Inflammatory macrophage treated with lipopolysaccharide for 1 hour (primary cell): ENCODE measurements around the gene GGA3.
A peak's percentile ranks its signal among the peaks of the same experiment; 100 is the strongest.
"Not testable (repeated sequence)": the region's sequence is repeated elsewhere in the genome, so short reads cannot be mapped to it uniquely, and the experiment has no call there.

ENCODE experiments used
- DNase-seq, 2 donors: peaks; one replicate each; pipeline ENCODE4 v3.0.0-alpha.2; 2020 to 2022

GGA3 gene

DNA sequence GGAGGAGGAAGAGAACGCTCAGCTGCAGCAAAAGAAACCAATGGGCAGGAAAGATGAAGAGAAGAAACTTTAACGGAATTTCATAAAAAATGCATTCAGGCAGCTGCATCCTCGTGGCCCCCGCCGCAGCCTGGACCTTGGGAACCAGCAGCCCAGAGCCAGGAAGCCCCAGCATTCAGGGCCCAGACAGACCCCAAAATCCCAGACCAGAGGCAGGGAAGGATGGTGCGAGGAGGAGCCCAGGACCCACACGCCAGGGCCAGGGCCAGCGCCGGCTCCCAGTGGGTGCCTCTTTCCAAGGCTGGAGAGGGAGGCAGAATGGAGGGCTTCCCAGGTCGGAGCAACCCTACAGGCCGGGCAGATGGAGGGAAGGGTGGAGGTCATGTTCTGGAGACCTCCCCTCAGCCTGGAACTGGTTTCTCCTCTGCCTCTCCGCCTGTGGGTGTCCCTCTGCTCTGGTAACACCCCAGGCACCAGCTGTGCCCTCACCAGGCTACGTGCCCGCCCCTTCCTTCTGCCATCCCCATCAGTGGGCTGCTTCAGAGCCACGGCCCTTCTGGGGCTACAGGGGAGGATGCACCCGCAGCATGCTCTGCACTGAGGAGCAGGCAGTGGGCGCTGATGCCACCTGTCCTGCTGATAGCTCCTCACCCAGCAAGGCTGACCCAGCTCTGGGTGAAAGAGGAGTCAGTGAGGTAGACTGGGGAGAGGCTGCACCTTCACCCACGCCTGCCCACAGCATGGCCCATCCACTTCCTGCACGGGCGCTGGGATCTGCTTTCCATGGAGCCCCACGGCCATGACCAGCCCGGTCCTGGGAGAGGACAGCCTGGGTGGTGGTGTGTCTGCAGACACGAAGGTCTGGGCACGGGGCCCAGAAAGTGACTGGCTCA lies 10.8 kb upstream of the GGA3 start:
- DNase-seq = no peak

DNA sequence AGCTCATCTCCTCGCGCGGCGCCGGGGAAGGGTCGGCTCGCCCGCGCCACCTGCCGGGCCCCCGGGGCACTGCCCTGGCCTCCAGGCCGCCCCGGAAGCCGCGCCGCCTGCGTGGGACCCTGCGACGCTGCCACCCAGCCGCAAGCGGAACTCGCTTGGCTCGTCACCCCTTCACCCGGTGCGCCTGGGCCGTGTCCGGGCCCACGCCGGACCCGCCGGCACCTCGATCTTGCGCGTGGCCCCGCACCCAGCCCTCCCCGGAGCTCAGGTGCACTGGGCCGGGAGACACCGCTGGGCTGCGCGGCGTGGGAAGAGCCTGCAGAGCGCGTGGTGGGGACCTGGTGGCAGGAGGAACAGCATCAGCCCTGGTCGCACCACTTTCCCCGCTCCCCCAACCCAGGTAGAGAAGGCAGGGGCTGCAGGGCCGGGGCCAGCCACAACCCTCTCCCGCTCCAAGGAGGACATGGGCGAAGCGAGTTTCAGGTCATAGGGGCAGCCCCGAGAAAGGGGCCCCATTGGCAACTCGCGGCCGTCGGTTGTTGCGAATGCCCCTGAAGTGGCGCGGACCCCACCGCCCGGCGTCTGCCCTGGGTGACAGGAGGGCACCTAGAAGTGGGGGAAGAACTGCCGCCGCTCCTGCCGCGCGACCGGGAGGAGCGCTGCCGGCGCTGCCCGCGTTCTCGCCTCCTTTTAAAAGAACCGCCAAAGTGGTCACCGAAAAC lies 10.0 kb upstream of the GGA3 start:
- peak; percentile 77 to 92 for DNase-seq

DNA sequence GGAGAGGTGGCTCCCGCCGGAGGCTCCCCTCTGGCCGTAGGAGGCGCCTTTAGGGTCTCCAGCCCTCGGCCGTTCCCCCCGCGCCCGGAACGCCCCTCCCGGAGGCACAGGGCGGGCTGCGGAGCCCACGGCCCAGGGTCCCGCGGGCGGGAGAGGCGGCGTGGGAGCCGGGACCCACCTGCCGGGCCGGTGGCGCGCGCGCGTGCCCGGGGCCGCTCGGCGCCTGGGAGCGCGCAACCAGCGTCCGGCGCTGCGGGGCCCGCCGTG lies 9.5 kb upstream of the GGA3 start, which contains the start of gene MIF4GD:
Gene MIF4GD, minus strand, starts transcription at position 266 of the 267 bp plus-strand sequence. CDS start 1,036 bp downstream, outside the sequence.
- DNase-seq = no peak

DNA sequence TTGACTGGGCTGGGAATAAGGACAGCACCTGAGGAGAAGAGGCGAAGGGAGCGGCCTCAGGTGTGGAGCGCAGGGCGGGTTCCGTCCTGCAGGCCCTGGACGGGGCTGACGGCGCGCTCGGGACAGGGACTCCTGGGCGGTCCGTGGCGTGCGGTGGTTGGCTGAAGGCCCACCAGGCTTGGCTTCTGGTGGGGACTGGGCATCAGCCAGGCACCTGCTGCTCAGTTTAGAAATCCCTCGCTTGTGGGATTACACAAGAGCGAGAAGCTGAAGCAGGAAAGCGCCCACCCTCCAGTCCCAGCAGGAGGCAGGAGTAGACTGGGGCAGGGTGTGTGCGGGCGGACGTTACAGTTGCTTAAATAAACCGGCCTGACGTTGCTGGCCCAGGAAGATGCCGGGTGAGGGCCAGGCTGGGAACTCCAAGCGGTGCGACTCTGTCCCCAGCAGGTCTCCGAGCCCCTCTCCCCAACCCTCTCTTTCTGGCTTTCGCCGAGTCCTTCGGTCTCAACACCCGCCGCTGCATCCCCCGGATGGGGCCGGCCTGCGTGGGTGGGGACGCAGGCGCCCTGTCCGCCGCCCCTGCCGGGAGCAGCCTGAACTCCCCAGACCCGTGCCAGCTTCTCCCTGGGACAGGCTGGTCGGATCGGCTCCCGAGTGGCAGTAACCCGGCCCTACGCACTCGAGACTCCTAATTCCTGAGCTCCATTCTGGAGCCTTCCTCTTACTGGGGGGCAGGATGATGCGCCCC lies 9.0 kb upstream of the GGA3 start:
- DNase-seq = peak; percentile 64 to 74

DNA sequence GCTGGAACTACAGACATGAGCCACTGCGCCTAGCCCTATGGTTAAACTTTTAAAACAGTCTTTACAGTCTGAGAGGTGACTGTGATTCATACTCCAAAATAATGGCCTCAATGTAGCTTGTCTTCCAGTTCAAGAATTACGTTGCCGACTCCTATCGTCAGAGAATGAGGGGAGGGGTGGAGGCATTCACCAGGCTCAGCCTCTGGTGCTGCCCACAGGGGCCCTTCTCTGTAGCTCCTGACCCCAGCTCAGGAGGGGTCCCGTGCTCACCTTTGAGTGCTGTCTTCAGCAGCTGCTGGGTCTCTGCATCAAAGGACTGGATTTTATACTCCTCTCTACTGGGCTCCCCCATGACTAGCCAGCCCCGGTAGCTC lies 8.4 kb upstream of the GGA3 start:
- DNase-seq = no peak

DNA sequence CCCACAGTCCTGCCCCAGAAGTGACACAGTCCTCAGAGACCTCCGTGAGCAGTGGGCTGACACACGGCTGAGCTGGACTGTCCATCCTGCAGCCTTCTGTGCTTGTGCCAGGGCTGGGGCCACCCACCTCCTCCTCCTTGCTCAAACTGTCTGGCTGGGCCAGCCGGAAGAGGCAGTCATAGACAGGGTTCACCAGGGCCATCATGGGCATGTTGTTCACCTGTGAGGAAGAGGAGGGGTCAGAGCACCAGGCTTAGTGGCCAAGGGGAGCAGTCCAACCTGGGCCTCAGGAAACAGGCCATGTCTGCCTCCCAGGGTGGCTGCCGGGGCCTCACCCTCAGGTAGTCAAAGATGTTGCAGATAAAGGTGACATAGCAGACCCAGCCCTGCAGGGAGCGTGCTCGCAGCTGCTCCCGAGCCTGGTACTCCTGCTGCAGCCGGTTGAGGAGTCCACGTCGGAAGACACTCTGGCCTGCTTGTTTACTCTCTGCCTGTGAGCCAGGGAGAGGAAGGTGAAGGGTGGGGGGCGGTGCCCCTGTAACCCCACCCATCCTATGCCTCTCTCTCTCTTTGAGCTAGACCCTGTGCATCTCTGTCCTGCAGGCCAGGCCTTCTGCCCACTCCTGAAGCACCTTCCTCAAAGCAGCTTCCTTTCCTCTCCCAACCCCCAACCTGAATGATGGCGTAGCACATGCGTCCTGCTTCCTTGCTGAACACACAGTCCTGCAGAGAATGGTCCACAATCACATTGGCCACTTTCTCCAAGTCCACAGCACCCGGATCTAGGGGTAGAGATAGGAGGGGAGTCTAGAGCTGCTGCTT lies 6.2 kb upstream of the GGA3 start:
- no peak for DNase-seq

DNA sequence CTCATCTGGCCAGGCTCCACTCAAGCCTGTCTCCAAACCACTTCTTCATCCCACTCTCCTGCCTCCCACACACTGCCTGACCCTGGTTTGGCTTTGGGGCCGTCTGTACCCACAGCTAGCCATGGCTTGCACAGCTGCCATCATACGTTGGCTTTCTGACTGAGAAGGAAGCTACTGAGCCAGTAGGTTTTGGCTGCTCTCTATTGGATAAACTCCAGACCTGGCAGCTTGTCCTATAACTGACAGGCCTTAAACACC lies 5.7 kb upstream of the GGA3 start:
- peak; percentile 72 to 86 for DNase-seq

DNA sequence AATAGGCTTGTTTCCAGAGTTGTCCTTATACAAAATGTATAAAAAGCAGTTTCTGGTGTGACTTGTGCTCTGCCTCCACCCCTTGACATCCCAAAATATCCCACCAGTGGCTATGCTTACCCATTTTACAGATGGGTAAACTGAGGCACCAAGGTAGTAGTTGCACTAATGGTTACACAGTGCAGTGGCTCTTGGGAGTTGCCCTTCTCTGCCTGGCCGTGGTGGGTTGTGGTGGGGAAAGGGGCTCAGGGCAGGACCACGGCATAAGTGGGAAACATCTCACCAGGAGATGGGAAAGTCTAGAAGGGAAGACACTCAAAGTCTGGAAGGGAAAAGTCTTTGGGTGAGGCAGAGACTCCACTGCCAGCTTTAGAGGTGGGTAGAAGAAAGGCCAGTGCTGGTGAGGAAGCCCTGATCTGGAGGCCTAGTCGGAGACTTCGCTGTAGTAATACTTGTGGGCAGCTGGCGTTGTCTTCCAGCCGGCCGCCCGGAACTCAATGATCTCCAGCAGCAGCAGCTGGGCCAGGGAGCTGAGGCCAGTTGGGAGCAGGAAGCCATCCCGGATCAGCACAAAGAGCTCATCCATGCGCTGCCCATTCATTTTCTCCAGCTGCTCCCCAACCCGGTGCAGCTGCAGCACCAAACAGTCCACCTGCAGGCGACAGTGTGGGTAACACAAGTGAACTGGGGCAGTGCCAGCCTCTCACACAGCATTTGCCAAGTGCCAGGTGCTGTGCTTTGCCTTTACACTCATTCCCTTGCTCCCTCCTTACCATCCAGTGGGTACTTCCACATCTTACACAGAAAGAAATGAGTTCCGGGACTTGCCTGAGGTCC lies 5.1 kb upstream of the GGA3 start:
- DNase-seq = no peak

DNA sequence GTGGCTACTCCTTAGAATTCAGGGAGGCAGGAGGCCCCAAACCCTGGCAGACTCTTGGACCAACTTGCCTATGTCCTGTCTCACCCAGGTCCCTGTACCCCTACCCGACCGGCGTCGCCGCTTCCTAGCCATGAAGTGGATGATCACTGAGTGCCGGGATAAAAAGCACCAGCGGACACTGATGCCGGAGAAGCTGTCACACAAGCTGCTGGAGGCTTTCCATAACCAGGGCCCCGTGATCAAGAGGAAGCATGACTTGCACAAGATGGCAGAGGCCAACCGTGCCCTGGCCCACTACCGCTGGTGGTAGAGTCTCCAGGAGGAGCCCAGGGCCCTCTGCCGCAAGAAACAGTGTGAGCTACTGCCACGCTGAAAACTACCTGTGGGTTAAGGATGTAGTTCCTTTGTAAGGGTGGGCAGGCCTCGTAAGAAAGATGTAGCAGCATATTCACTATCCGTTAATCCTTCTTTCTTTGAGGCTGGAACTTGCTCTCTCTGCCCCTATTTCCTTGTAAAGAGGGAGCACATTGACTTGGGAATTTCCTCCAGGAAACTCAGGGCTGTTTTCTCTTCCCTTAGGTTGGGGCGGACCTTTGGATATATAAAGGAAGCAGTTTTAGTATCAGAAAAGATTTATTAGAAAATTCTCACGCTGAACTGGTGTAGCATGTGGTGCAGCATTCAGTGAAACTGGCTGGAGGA lies 4.4 kb upstream of the GGA3 start:
- peak; percentile 47 for DNase-seq

DNA sequence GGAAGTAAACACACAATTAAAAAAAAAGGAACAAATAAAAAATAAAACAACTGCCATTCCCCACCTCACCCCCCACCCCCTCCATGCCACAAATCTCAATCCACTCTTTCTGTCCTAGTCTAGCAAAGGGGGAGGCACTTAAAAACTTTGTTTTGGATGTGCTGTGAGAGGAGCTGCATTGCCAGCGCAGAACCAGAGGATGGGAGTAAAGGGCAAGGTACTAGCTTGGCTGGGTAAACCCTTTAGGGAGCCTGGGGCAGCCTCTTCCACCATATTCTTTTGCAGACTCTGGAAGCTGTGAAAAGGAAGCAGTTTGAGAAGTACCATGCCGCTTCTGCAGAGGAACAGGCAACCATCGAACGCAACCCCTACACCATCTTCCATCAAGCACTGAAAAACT lies 1.6 kb upstream of the GGA3 start:
- DNase-seq = no peak

DNA sequence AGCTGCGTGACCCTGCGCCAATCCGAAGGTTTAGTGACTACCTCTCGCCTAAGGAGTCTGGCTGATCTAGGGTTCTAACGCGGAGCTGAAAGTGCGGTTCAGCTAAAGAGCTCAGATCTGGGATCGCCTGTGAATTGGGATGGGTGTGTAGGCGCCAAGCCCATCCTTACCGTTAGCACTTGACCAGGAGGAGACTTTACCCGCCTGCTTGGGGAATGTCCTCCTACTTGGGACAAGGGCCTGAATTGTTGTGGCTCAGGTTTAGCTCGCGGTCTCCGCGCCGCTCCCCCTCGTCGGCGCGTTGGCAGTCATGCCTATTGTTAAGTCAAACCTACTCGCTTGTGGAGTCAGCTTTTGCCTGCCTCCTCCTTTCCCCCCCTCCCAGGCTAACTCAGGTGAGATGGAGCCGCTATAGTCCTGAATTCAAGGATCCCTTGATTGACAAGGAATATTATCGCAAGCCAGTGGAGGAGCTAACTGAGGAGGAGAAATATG lies 753 bp upstream of the GGA3 start:
- no peak for DNase-seq

DNA sequence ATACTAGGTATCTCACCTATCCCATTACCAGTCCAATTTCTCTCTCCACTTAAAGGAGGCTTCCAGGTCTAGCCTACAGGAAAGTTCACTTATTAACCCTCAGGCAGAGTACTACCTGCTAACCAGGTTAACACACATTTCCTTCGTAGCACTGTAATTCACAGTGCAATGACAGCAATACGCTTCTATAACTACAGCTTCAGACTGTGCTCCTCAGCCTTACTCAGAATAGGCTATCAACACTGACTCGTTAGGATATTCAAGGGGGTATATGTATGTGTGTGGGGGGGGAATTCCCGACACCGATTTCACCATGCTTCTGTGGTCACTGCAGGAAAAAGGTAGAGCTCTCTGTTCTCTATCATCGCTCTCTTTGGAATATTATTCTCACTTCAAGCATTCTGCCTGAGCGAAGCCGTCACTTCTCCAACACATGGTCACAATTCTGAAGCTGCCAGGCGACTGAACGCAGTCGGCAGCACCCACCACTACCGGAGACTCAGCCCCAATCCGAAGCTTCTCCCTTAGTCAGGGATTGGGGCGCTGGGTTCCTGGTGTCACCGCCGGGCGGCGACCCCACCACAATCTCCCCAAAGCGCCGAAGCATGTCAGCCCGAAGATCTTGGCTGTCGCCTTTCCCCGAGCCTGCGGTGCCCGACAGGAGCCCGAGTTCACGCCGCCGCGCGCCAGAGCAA lies 618 bp downstream of the GGA3 start:
- peak; percentile 56 to 65 for DNase-seq

DNA sequence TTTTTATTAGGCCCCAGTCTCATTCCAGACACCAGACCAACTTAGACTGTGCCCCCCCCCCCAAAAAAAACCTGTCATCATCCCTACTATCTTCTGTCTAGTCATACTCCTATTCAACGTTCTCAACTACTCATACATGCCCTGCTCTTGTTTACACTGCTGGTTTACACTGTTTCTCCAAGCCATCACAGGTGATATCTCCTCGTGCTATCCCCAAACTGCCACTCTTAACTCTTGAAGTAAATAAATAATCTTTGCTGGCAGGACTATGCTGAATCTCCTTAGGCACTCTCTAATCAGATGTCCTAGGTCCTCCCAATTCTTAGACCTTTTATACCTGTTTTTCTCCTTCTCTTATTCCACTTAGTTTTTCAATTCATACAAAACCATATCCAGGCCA lies 4.2 kb downstream of the GGA3 start:
- DNase-seq = not testable (repeated sequence)

DNA sequence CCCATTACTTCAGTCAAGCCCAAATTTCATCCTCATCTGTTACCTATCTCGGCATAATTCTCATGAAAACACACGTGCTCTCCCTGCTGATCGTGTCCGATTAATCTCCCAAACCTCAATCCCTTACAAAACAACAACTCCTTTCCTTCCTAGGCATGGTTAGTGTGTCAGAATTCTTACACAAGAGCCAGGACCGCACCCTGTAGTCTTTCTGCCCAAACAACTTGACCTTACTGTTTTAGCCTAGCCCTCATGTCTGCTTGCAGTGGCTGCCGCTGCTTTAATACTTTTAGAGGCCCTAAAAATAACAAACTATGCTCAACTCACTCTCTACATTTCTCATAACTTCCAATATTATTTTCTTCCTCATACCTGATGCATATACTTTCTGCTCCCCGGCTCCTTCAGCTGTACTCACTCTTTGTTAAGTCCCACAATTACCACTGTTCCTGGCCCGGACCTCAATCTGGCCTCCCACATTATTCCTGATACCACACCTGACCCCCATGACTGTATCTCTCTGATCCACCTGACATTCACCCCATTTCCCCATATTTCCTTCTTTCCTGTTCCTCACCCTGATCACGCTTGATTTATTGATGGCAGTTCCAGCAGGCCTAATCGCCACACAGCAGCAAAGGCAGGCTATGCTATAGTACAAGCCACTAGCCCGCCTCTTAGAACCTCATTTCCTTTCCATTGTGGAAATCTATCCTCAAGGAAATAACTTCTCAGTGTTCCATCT lies 5.3 kb downstream of the GGA3 start:
- not testable (repeated sequence) for DNase-seq

DNA sequence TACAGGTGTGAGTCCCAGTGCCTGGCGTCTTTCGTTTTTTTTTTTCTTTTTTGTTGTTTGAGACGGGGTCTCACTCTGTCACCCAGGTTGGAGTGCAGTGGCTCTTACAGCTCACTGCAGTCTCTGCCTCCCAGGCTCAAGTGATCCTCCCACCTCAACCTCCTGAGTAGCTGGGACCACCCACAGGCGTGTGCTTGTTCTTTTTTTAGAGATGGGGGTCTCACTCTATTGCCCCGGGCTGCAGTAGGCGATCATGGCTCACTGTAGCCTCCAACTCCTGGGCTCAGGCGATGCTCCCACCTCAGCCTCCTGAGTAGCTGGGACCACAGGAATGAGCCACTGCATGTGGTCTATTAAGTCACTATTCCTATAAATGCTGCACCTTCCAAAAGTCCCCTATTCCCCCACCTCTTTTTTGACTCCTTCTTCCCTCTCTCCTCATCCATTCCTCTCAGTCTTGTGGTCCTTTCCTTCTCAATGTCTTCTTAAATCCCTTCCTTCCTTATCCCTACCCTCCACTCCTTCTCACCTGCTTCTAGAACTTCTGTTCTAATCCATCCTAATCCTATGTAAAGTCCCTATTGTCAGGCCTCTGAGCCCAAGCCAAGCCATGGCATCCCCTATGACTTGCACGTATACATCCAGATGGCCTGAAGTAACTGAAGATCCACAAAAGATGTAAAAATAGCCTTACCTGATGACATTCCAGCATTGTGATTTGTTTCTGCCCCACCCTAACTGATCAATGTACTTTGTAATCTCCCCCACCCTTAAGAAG lies 9.2 kb downstream of the GGA3 start:
- no peak for DNase-seq

DNA sequence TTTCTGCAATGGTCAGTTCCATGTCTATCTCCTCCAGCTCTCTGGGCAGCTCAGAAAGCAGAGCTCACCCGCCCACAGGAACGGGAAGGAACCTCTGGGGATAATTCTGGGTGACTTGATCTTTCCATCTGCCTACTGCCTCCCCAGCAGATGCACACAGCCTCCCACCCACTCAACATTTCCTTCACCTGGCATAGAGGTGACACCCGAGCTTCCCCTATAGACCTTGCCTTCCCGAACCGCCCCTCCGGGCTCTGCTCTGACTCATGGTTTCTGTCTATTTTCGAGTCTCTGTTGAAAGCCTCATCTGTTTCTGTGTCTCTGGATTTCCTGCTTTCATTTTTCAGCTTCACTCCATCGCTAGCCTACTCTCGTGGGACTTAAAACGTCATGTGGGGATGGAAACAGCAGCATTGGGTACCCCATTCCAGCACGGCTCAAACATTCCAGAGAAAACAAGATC lies 11.4 kb downstream of the GGA3 start:
- DNase-seq = peak; percentile 68 to 70

DNA sequence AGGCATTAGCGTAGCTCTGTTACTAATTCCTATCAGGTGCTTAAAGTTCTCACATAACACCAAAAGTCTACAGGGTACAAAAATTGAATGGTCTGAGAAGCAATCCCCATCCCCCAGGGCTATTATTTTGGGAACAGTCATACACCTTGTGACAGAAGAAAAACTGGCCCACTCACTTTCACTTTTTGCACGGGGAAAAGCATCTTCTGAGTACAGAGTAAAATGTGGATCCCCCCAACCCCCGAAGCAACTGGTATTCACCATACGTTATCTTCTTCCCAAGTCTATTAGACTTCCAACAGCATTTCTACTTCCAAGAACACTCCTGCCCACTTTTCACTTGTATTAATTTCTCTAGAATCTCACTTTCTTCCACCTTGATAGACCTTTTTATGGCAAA lies 11.8 kb downstream of the GGA3 start:
- DNase-seq = no peak

DNA sequence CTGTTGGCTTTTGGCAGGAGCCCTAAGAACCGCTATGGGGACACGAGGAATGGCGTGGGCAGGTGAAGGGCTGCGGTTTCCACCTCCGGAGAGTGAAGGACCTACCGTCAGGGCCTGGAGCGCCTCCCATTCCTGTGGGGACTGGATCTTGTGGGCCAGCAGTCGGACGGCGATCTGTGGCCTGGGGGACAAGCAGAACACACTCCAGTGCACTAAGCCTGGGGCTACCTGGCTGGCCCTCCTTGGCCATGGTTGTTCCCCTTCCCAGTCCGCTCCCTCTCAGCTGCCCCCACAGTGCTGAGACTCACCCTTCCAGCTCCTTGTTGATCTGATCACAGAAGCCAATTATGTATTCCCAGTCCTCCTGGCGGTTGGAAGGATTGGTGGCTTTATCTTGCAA lies 15.0 kb downstream of the GGA3 start:
- DNase-seq = no peak

DNA sequence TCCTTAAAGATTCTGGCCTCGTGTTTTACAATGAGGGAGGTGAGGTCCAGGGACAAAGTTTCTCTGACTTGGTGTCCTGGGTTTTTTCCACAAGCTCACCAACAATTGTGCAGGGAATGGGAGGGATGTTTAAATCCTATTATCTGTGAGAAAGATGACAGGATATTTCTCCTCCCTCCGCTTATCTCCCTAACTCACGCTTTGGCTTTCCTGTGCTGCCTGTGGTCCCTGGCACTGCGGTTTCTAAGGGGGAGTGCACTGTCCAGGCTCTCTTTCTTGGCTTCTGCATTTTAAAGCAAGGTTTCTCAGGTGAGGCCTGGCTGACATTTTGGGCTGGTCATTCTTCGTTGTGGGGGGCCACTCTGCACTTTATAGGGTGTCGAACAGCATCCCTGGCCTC lies 16.4 kb downstream of the GGA3 start:
- no peak for DNase-seq
